Measurements from ENCODE around the gene IGSF21. TPM values are rescaled to one million over a fixed set of nuclear protein-coding genes. Genes with fewer than 3 reads are reported as not detected.

Gene IGSF21
- total RNA-seq, 4 donors from 2014 or later, result not detected

- H3K36me3 ChIP-seq, result no peaks in the 10 kb centered on the region
- no peak overlapping the region for H3K4me3 ChIP-seq
- no peaks in the 10 kb centered on the region for H3K9me3 ChIP-seq
- H3K27ac ChIP-seq, result no peak overlapping the region
- no peak for DNase-seq
- no peaks in the 10 kb centered on the region for H3K4me1 ChIP-seq
- no peaks in the 10 kb centered on the region for H3K27me3 ChIP-seq
- TF ChIP-seq CTCF (IDR thresholded peaks at IDR 0.05) (no peak), POLR2A (IDR thresholded peaks at IDR 0.05) (no peak)
These were observed 287.1 kb downstream of the IGSF21 start for GRCh38 chr1:18394563-18395156.

GRCh38 chr1:18396247-18396980 is 288.8 kb downstream of the IGSF21 start:
- TF ChIP-seq POLR2A (IDR thresholded peaks at IDR 0.05) (no peak), CTCF (IDR thresholded peaks at IDR 0.05) (no peak)
- H3K4me3 ChIP-seq, result no peak overlapping the region
- no peak overlapping the region for H3K27ac ChIP-seq
- H3K4me1 ChIP-seq, result no peaks in the 10 kb centered on the region
- no peak for DNase-seq
- no peaks in the 10 kb centered on the region for H3K9me3 ChIP-seq
- H3K27me3 ChIP-seq, result no peaks in the 10 kb centered on the region
- no peaks in the 10 kb centered on the region for H3K36me3 ChIP-seq

- Histone ChIP-seq H3K9me3 (no peaks in the 10 kb centered on the region), H3K4me1 (no peaks in the 10 kb centered on the region), H3K27me3 (no peaks in the 10 kb centered on the region), H3K36me3 (no peaks in the 10 kb centered on the region), H3K4me3 (no peak overlapping the region), H3K27ac (no peak overlapping the region)
- TF ChIP-seq CTCF (IDR thresholded peaks at IDR 0.05) (no peak), POLR2A (IDR thresholded peaks at IDR 0.05) (no peak)
- no peak for DNase-seq
These were observed 290.0 kb downstream of the IGSF21 start for GRCh38 chr1:18397641-18398040.

GRCh38 chr1:18398791-18399530 is 291.4 kb downstream of the IGSF21 start:
- Histone ChIP-seq H3K4me3 (no peak overlapping the region), H3K27me3 (no peaks in the 10 kb centered on the region), H3K4me1 (no peaks in the 10 kb centered on the region), H3K27ac (no peak overlapping the region), H3K36me3 (no peaks in the 10 kb centered on the region), H3K9me3 (no peaks in the 10 kb centered on the region)
- no peak for TF ChIP-seq CTCF (IDR thresholded peaks at IDR 0.05)
- TF ChIP-seq POLR2A (IDR thresholded peaks at IDR 0.05), result no peak
- no peak for DNase-seq

- Histone ChIP-seq H3K27me3 (no peaks in the 10 kb centered on the region), H3K27ac (no peak overlapping the region), H3K9me3 (no peaks in the 10 kb centered on the region), H3K4me3 (no peak overlapping the region), H3K4me1 (no peaks in the 10 kb centered on the region), H3K36me3 (no peaks in the 10 kb centered on the region)
- DNase-seq, result no peak
- no peak for TF ChIP-seq CTCF (IDR thresholded peaks at IDR 0.05)
- TF ChIP-seq POLR2A (IDR thresholded peaks at IDR 0.05), result no peak
These were observed 292.9 kb downstream of the IGSF21 start for GRCh38 chr1:18400347-18401102.
